ENCODE data around the gene HELZ. TPM values are rescaled to one million over a fixed set of nuclear protein-coding genes. Genes with fewer than 3 reads are reported as not detected.
"Not testable (repeated sequence)": the region's sequence is repeated elsewhere in the genome, so short reads cannot be mapped to it uniquely, and the experiment has no call there.

The HELZ gene
- total and polyA plus RNA-seq, 7 donors, result 1.8 to 55.7 (median 30.8) TPM

DNA sequence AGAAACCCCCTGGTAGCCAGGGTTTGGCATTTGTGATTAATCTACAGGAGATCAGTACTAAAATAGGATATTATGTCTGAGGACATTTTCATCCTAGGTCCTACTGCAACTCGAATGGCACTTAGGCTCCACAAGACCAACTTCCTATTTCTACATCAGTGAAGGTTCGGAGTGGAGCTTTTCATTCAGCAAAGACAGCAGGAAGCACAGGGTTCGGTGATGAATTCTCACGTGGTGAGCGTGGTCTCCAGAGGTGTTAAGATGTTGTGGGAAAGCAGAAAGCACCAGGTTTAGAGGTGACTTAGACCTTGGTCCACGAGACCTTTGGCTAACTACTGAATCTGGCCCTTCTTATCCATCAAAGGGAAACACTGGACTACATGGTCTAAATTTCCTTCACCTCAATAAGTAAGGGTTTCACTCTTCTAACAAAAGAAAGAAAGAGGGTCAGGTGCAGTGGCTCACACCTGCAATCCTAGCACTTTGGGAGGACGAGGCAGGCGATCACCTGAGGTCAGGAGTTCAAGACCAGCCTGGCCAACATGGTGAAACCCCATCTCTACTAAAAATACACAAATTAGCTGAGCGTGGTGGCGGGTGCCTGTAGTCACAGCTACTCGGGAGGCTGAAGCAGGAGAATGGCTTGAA lies 13.9 kb upstream of the HELZ start:
- Histone ChIP-seq H3K4me1 (no peaks in the 10 kb centered on the region), H3K27ac (no peak overlapping the region), H3K36me3 (ENCODE audit: insufficient read depth in 1 of 2, low read depth in 1 of 2) (no peaks in the 10 kb centered on the region), H3K27me3 (ENCODE audit: insufficient read depth in 3 of 3, low read length in 2 of 3) (no peaks in the 10 kb centered on the region), H3K4me3 (no peak overlapping the region), H3K9me3 (no peaks in the 10 kb centered on the region)
- ATAC-seq (no peak), DNase-seq (no peak)
- TF ChIP-seq, protein P1, sequence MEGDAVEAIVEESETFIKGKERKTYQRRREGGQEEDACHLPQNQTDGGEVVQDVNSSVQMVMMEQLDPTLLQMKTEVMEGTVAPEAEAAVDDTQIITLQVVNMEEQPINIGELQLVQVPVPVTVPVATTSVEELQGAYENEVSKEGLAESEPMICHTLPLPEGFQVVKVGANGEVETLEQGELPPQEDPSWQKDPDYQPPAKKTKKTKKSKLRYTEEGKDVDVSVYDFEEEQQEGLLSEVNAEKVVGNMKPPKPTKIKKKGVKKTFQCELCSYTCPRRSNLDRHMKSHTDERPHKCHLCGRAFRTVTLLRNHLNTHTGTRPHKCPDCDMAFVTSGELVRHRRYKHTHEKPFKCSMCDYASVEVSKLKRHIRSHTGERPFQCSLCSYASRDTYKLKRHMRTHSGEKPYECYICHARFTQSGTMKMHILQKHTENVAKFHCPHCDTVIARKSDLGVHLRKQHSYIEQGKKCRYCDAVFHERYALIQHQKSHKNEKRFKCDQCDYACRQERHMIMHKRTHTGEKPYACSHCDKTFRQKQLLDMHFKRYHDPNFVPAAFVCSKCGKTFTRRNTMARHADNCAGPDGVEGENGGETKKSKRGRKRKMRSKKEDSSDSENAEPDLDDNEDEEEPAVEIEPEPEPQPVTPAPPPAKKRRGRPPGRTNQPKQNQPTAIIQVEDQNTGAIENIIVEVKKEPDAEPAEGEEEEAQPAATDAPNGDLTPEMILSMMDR (IDR thresholded peaks at IDR 0.05), result no peak
- 75 to 85% (median 78%) methylated on average over 11 of the region's 11 CpGs for WGBS, 3 donors
- intact Hi-C loops (cut with DNase I), result no loop called here

DNA sequence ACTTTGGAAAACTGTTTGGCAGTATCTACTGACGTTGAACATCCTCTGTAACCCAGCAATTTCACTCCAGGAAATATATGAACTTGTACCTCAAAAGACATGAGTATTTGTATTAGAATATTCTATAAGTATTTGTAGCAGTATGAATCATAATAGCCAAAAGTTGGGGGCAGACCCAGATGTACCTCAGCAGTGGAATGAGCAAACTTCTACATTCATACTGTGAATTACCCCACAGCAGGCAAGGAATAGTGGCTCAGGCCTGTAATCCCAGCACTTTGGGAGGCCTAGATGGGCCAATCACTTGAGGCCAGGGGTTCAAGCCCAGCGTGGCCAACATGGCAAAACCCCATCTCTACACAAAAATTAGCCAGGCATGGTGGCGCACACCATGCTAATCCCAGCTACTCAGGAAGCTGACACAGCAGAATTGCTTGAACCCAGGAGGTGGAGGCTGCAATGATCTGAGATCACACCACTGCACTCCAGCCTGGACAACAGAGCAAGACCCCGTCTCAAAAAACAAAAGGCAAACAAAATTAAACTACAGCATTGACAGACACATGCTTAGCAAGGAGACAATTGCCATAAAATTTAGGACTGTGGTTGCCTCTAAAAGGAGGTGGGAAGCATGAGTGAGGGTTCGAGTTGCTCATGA lies 11.2 kb upstream of the HELZ start:
- no peaks in the 10 kb centered on the region for H3K4me1 ChIP-seq
- intact Hi-C loops (cut with DNase I), result no loop called here
- no peak overlapping the region for H3K27ac ChIP-seq
- no peaks in the 10 kb centered on the region for H3K9me3 ChIP-seq
- no peak for ATAC-seq
- no peak for DNase-seq
- 95 to 98% (median 96%) methylated on average over 5 of the region's 5 CpGs for WGBS, 3 donors
- TF ChIP-seq, protein P1 (IDR thresholded peaks at IDR 0.05), result no peak
- no peaks in the 10 kb centered on the region for H3K36me3 ChIP-seq (ENCODE audit: insufficient read depth in 1 of 2, low read depth in 1 of 2)
- H3K4me3 ChIP-seq, result no peak overlapping the region
- H3K27me3 ChIP-seq (ENCODE audit: insufficient read depth in 3 of 3, low read length in 2 of 3), result no peaks in the 10 kb centered on the region

DNA sequence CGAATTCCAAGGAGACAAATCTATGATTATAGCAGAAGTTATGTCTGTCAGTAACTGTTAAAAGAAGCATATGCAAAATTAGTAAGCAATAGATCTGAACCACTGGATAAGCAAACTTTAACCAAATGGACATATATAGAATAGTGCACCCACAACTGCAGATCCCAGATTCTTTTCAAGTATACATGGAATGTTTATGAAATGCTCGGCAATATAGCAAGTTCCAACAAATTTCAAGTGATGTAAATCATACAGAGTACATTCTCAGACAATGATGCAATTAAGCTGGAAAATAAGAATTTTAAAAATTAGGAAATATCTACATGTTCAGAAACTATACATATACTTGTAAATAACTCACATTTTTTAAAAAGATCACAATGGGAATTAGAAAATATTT lies 8.4 kb upstream of the HELZ start:
- intact Hi-C loops (cut with DNase I), result no loop called here
- Histone ChIP-seq H3K27me3 (ENCODE audit: insufficient read depth in 3 of 3, low read length in 2 of 3) (no peaks in the 10 kb centered on the region), H3K4me3 (no peak overlapping the region), H3K36me3 (ENCODE audit: insufficient read depth in 1 of 2, low read depth in 1 of 2) (no peaks in the 10 kb centered on the region), H3K4me1 (no peaks in the 10 kb centered on the region), H3K9me3 (no peaks in the 10 kb centered on the region), H3K27ac (no peak overlapping the region)
- WGBS, 3 donors, result 63 to 74% (median 65%) methylated on average over 2 of the region's 2 CpGs
- DNase-seq (no peak), ATAC-seq (no peak)
- TF ChIP-seq, protein P1 (IDR thresholded peaks at IDR 0.05), result no peak

DNA sequence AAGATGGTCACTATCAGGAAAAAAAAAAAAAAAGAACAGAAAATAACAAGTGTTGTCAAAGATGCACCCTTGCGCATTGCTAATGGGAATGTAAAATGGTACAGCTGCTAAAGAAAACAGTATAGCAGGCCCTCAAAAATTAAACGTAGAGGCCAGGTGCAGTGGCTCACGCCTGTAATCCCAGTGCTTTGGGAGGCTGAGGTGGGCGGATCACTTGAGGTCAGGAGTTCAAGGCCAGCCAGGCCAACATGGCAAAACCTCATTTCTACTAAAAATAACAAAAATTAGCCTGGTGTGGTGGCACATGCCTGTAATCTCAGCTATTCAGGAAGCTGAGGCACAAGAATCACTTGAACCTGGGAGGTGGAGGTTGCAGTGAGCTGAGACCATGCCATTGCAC lies 6.6 kb upstream of the HELZ start:
- H3K36me3 ChIP-seq (ENCODE audit: insufficient read depth in 1 of 2, low read depth in 1 of 2); H3K27ac ChIP-seq; DNase-seq; intact Hi-C loops (cut with DNase I); H3K4me3 ChIP-seq; H3K27me3 ChIP-seq (ENCODE audit: insufficient read depth in 3 of 3, low read length in 2 of 3); ATAC-seq; H3K4me1 ChIP-seq; H3K9me3 ChIP-seq: not testable (repeated sequence)
- 72 to 84% (median 76%) methylated on average over 4 of the region's 4 CpGs for WGBS, 3 donors

DNA sequence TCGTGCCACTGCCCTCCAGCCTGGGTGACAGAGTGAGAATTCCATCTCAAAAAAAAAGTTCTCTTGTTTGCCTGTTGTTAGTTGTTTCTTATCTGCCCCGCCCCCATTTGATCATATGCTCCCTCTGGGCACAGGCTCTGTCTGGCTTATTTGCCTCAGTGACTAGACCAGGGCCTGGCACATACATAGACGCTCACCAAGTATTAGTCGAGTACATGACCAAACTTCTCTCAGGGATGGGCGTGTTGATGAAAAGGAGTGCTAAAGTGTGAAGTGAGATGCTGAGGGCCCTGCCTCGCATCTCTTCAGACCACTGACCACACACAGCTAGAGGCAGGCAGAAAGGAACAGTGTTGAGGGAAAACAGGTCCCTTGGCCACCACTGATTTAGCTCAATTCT lies 3.3 kb upstream of the HELZ start:
- H3K36me3 ChIP-seq (ENCODE audit: insufficient read depth in 1 of 2, low read depth in 1 of 2), result no peaks in the 10 kb centered on the region
- TF ChIP-seq, protein P1 (IDR thresholded peaks at IDR 0.05), result no peak
- no peak overlapping the region for H3K27ac ChIP-seq
- no peak overlapping the region for H3K4me3 ChIP-seq
- peaks cover 10% of the 10 kb centered on the region for H3K4me1 ChIP-seq
- no peaks in the 10 kb centered on the region for H3K27me3 ChIP-seq (ENCODE audit: insufficient read depth in 3 of 3, low read length in 2 of 3)
- ATAC-seq (no peak), DNase-seq (no peak)
- intact Hi-C loops (cut with DNase I), result no loop called here
- WGBS, 3 donors, result 85 to 95% (median 93%) methylated on average over 6 of the region's 6 CpGs
- no peaks in the 10 kb centered on the region for H3K9me3 ChIP-seq
